ENCODE results near the gene PDCD10. TPM values are rescaled to one million over a fixed set of nuclear protein-coding genes. Genes with fewer than 3 reads are reported as not detected.

Gene PDCD10
- total and polyA plus RNA-seq, 2 donors, result 67.7 to 101 TPM

- peaks cover 0 to 2% of the 10 kb centered on the region in 2 donors for H3K36me3 ChIP-seq (ENCODE audit: control insufficient read depth in 2 of 2, insufficient read depth in 2 of 2, low read length in 1 of 2)
- no peak for DNase-seq (ENCODE audit: low read depth in 6 of 9, low spot score in 9 of 9)
- no peaks in the 10 kb centered on the region for H3K9me3 ChIP-seq (ENCODE audit: control insufficient read depth in 2 of 2, insufficient read depth in 1 of 2, low read length in 1 of 2)
- WGBS, result 100% methylated on average over 2 of the region's 2 CpGs
- H3K4me1 ChIP-seq (ENCODE audit: control insufficient read depth in 2 of 2, insufficient read depth in 2 of 2, low read length in 2 of 2), result no peaks in the 10 kb centered on the region
- H3K4me3 ChIP-seq (ENCODE audit: low read length in 2 of 2), result no peak overlapping the region
- no peak overlapping the region for H3K27ac ChIP-seq (ENCODE audit: low read depth in 1 of 2, low read length in 1 of 2)
- H3K27me3 ChIP-seq (ENCODE audit: control insufficient read depth in 2 of 2, insufficient read depth in 1 of 2, low read length in 1 of 2), result no peaks in the 10 kb centered on the region
Measured at GRCh38 chr3:167729591-167729990, 5.1 kb downstream of the PDCD10 start.

- H3K36me3 ChIP-seq (ENCODE audit: control insufficient read depth in 2 of 2, insufficient read depth in 2 of 2, low read length in 1 of 2), result peaks cover 0 to 2% of the 10 kb centered on the region in 2 donors
- no peak for DNase-seq (ENCODE audit: low read depth in 6 of 9, low spot score in 9 of 9)
- no peaks in the 10 kb centered on the region for H3K9me3 ChIP-seq (ENCODE audit: control insufficient read depth in 2 of 2, insufficient read depth in 1 of 2, low read length in 1 of 2)
- no peak overlapping the region for H3K4me3 ChIP-seq (ENCODE audit: low read length in 2 of 2)
- H3K27ac ChIP-seq (ENCODE audit: low read depth in 1 of 2, low read length in 1 of 2), result no peak overlapping the region
- no peaks in the 10 kb centered on the region for H3K27me3 ChIP-seq (ENCODE audit: control insufficient read depth in 2 of 2, insufficient read depth in 1 of 2, low read length in 1 of 2)
- WGBS, result 97% methylated on average over 3 of the region's 3 CpGs
- H3K4me1 ChIP-seq (ENCODE audit: control insufficient read depth in 2 of 2, insufficient read depth in 2 of 2, low read length in 2 of 2), result no peaks in the 10 kb centered on the region
Measured at GRCh38 chr3:167728632-167729323, 5.9 kb downstream of the PDCD10 start.

GRCh38 chr3:167728176-167728575, 6.5 kb downstream of the PDCD10 start:
- H3K4me1 ChIP-seq (ENCODE audit: control insufficient read depth in 2 of 2, insufficient read depth in 2 of 2, low read length in 2 of 2), result no peaks in the 10 kb centered on the region
- H3K27me3 ChIP-seq (ENCODE audit: control insufficient read depth in 2 of 2, insufficient read depth in 1 of 2, low read length in 1 of 2), result no peaks in the 10 kb centered on the region
- H3K27ac ChIP-seq (ENCODE audit: low read depth in 1 of 2, low read length in 1 of 2), result no peak overlapping the region
- no peaks in the 10 kb centered on the region for H3K9me3 ChIP-seq (ENCODE audit: control insufficient read depth in 2 of 2, insufficient read depth in 1 of 2, low read length in 1 of 2)
- WGBS, result 96% methylated on average over 3 of the region's 3 CpGs
- no peak for DNase-seq (ENCODE audit: low read depth in 6 of 9, low spot score in 9 of 9)
- H3K36me3 ChIP-seq (ENCODE audit: control insufficient read depth in 2 of 2, insufficient read depth in 2 of 2, low read length in 1 of 2), result peaks cover 0 to 2% of the 10 kb centered on the region in 2 donors
- H3K4me3 ChIP-seq (ENCODE audit: low read length in 2 of 2), result no peak overlapping the region

GRCh38 chr3:167723872-167724271, 10.8 kb downstream of the PDCD10 start:
- 77% methylated on average over 3 of the region's 3 CpGs for WGBS
- no peak overlapping the region for H3K27ac ChIP-seq (ENCODE audit: low read depth in 1 of 2, low read length in 1 of 2)
- H3K27me3 ChIP-seq (ENCODE audit: control insufficient read depth in 2 of 2, insufficient read depth in 1 of 2, low read length in 1 of 2), result no peaks in the 10 kb centered on the region
- H3K4me1 ChIP-seq (ENCODE audit: control insufficient read depth in 2 of 2, insufficient read depth in 2 of 2, low read length in 2 of 2), result no peaks in the 10 kb centered on the region
- H3K4me3 ChIP-seq (ENCODE audit: low read length in 2 of 2), result no peak overlapping the region
- H3K9me3 ChIP-seq (ENCODE audit: control insufficient read depth in 2 of 2, insufficient read depth in 1 of 2, low read length in 1 of 2), result no peaks in the 10 kb centered on the region
- peaks cover under 1 to 20% of the 10 kb centered on the region in 2 donors for H3K36me3 ChIP-seq (ENCODE audit: control insufficient read depth in 2 of 2, insufficient read depth in 2 of 2, low read length in 1 of 2)
- DNase-seq (ENCODE audit: low read depth in 6 of 9, low spot score in 9 of 9), result no peak

GRCh38 chr3:167723025-167723512, 11.6 kb downstream of the PDCD10 start:
- H3K27ac ChIP-seq (ENCODE audit: low read depth in 1 of 2, low read length in 1 of 2), result no peak overlapping the region
- no peaks in the 10 kb centered on the region for H3K27me3 ChIP-seq (ENCODE audit: control insufficient read depth in 2 of 2, insufficient read depth in 1 of 2, low read length in 1 of 2)
- H3K4me1 ChIP-seq (ENCODE audit: control insufficient read depth in 2 of 2, insufficient read depth in 2 of 2, low read length in 2 of 2), result no peaks in the 10 kb centered on the region
- peaks cover 8 to 28% of the 10 kb centered on the region in 2 donors for H3K36me3 ChIP-seq (ENCODE audit: control insufficient read depth in 2 of 2, insufficient read depth in 2 of 2, low read length in 1 of 2)
- no peaks in the 10 kb centered on the region for H3K9me3 ChIP-seq (ENCODE audit: control insufficient read depth in 2 of 2, insufficient read depth in 1 of 2, low read length in 1 of 2)
- 93% methylated on average over 4 of the region's 4 CpGs for WGBS
- no peak overlapping the region for H3K4me3 ChIP-seq (ENCODE audit: low read length in 2 of 2)
- no peak for DNase-seq (ENCODE audit: low read depth in 6 of 9, low spot score in 9 of 9)

- H3K9me3 ChIP-seq (ENCODE audit: control insufficient read depth in 2 of 2, insufficient read depth in 1 of 2, low read length in 1 of 2), result no peaks in the 10 kb centered on the region
- 100% methylated on average over 1 of the region's 1 CpG for WGBS
- no peak for DNase-seq (ENCODE audit: low read depth in 6 of 9, low spot score in 9 of 9)
- H3K4me1 ChIP-seq (ENCODE audit: control insufficient read depth in 2 of 2, insufficient read depth in 2 of 2, low read length in 2 of 2), result no peaks in the 10 kb centered on the region
- no peaks in the 10 kb centered on the region for H3K27me3 ChIP-seq (ENCODE audit: control insufficient read depth in 2 of 2, insufficient read depth in 1 of 2, low read length in 1 of 2)
- no peak overlapping the region for H3K27ac ChIP-seq (ENCODE audit: low read depth in 1 of 2, low read length in 1 of 2)
- H3K4me3 ChIP-seq (ENCODE audit: low read length in 2 of 2), result no peak overlapping the region
- peaks cover 9 to 32% of the 10 kb centered on the region in 2 donors for H3K36me3 ChIP-seq (ENCODE audit: control insufficient read depth in 2 of 2, insufficient read depth in 2 of 2, low read length in 1 of 2)
Measured at GRCh38 chr3:167718582-167718981, 16.1 kb downstream of the PDCD10 start.

GRCh38 chr3:167716920-167717319, 17.8 kb downstream of the PDCD10 start:
- Histone ChIP-seq H3K27ac (ENCODE audit: low read depth in 1 of 2, low read length in 1 of 2) (no peak overlapping the region), H3K9me3 (ENCODE audit: control insufficient read depth in 2 of 2, insufficient read depth in 1 of 2, low read length in 1 of 2) (no peaks in the 10 kb centered on the region), H3K36me3 (ENCODE audit: control insufficient read depth in 2 of 2, insufficient read depth in 2 of 2, low read length in 1 of 2) (peaks cover 9 to 32% of the 10 kb centered on the region in 2 donors), H3K4me1 (ENCODE audit: control insufficient read depth in 2 of 2, insufficient read depth in 2 of 2, low read length in 2 of 2) (no peaks in the 10 kb centered on the region), H3K27me3 (ENCODE audit: control insufficient read depth in 2 of 2, insufficient read depth in 1 of 2, low read length in 1 of 2) (no peaks in the 10 kb centered on the region), H3K4me3 (ENCODE audit: low read length in 2 of 2) (no peak overlapping the region)
- 97% methylated on average over 2 of the region's 2 CpGs for WGBS
- no peak for DNase-seq (ENCODE audit: low read depth in 6 of 9, low spot score in 9 of 9)

GRCh38 chr3:167714871-167715270, 19.8 kb downstream of the PDCD10 start:
- 96% methylated on average over 1 of the region's 1 CpG for whole genome bisulfite sequencing
- H3K36me3 ChIP-seq (ENCODE audit: control insufficient read depth in 2 of 2, insufficient read depth in 2 of 2, low read length in 1 of 2), result peaks cover 17 to 33% of the 10 kb centered on the region in 2 donors
- H3K4me3 ChIP-seq (ENCODE audit: low read length in 2 of 2), result no peak overlapping the region

GRCh38 chr3:167712445-167712844, 22.2 kb downstream of the PDCD10 start:
- Histone ChIP-seq H3K9me3 (ENCODE audit: control insufficient read depth in 2 of 2, insufficient read depth in 1 of 2, low read length in 1 of 2) (no peaks in the 10 kb centered on the region), H3K4me1 (ENCODE audit: control insufficient read depth in 2 of 2, insufficient read depth in 2 of 2, low read length in 2 of 2) (no peaks in the 10 kb centered on the region), H3K4me3 (ENCODE audit: low read length in 2 of 2) (no peak overlapping the region), H3K27ac (ENCODE audit: low read depth in 1 of 2, low read length in 1 of 2) (no peak overlapping the region), H3K36me3 (ENCODE audit: control insufficient read depth in 2 of 2, insufficient read depth in 2 of 2, low read length in 1 of 2) (peaks cover 16 to 32% of the 10 kb centered on the region in 2 donors), H3K27me3 (ENCODE audit: control insufficient read depth in 2 of 2, insufficient read depth in 1 of 2, low read length in 1 of 2) (no peaks in the 10 kb centered on the region)
- WGBS, result 96% methylated on average over 3 of the region's 3 CpGs
- no peak for DNase-seq (ENCODE audit: low read depth in 6 of 9, low spot score in 9 of 9)

More at GRCh38 chr3:167714871-167715270, 19.8 kb downstream of the PDCD10 start:
- H3K27ac ChIP-seq (ENCODE audit: low read depth in 1 of 2, low read length in 1 of 2), result no peak overlapping the region
- DNase-seq (ENCODE audit: low read depth in 6 of 9, low spot score in 9 of 9), result no peak
- no peaks in the 10 kb centered on the region for H3K27me3 ChIP-seq (ENCODE audit: control insufficient read depth in 2 of 2, insufficient read depth in 1 of 2, low read length in 1 of 2)
- no peaks in the 10 kb centered on the region for H3K4me1 ChIP-seq (ENCODE audit: control insufficient read depth in 2 of 2, insufficient read depth in 2 of 2, low read length in 2 of 2)
- no peaks in the 10 kb centered on the region for H3K9me3 ChIP-seq (ENCODE audit: control insufficient read depth in 2 of 2, insufficient read depth in 1 of 2, low read length in 1 of 2)
